ENCODE results near the gene HMX1.

The HMX1 gene

DNA sequence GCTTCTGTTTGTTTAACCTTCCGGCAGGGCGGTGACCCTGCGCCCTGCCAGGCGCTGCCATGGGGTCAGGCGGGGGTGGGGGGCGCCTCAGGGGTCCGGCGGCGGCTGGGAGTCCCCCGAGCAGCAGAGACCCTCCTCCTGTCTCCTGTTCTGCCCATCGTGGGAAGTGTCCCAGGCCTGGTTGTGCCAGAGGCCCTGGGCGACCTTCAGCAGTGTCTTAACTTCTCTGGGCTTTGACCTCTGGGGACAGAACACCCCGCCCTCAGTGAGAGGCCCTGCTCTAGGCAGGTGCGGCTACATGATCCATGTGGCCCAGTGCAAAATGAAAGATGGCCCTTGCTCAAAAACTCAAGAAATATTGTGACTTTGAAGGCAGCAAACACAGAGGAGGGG lies 22.8 kb upstream of the HMX1 start:
- Histone ChIP-seq H3K9ac (ENCODE audit: low read length) (no peak overlapping the region), H3K36me3 (ENCODE audit: control insufficient read depth, insufficient read depth, low read length) (no peaks in the 10 kb centered on the region), H3K4me1 (ENCODE audit: control insufficient read depth, insufficient read depth, low read length) (no peaks in the 10 kb centered on the region), H3K27me3 (ENCODE audit: control insufficient read depth, insufficient read depth, low read length) (peaks cover 53% of the 10 kb centered on the region), H3K9me3 (ENCODE audit: control insufficient read depth, low read length) (no peaks in the 10 kb centered on the region), H3K4me3 (ENCODE audit: low read length) (no peak overlapping the region)

DNA sequence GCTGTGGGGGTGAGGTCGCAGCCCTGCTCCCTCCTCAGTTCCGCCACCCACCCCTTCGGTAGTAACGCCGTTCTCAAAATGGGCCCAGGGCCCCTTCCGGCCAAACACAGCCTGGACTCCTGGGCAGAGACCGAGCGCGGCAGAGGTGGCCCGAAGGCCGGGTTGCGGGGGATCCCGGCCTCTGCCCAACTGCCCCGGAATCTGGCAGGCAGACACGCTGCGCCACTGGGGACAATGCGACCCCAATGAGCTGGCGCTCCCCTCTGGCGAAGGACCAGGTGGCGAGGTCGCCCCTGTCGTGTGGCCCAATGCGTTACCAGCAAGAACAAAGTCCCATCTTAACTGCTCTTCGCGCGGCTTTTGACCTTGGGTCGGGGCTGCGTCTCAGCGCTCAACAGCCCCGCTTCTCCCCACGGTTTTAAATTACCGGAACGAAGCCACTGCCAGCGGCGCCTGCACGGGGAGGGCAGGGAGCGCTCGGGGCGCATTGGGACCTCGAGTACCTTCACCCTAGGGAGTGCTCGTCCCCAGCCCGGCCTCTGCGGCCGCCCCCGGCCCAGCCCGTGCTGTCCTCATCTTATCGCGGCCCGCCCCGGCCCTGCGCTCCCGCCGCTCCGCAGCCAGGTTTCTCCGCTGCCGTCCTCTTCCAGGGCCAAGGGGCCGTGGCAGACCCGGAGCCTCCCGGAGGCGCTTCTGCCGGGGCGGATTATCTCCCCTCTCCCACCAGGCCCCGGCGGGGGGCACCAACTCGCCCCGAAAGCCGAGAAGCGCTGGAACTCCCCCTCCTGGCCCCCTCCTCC lies 22.2 kb upstream of the HMX1 start:
- Histone ChIP-seq H3K27me3 (ENCODE audit: control insufficient read depth, insufficient read depth, low read length) (peaks cover 58% of the 10 kb centered on the region), H3K36me3 (ENCODE audit: control insufficient read depth, insufficient read depth, low read length) (no peaks in the 10 kb centered on the region), H3K4me1 (ENCODE audit: control insufficient read depth, insufficient read depth, low read length) (no peaks in the 10 kb centered on the region), H3K4me3 (ENCODE audit: low read length) (no peak overlapping the region), H3K9me3 (ENCODE audit: control insufficient read depth, low read length) (no peaks in the 10 kb centered on the region), H3K9ac (ENCODE audit: low read length) (no peak overlapping the region)

DNA sequence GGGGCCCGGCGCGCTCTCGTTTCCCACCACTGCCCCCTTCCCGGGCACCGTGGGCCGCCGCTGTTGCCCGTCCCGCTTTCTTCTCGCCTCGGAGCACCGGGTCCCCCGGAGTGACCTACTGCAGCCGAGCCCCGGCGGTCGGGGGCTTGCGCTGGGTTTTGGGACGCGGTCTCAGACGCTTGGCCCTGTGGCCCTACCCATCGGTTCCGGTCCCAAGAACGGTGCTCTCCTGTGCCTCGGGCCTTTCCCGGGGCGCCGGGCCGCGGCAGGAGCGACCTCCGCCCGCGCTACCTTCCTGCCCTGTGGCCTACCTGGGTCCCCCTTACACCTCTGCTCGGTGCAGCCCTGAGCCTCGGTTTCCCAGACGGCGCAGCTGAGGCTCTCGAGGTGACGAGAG lies 21.6 kb upstream of the HMX1 start:
- Histone ChIP-seq H3K4me3 (ENCODE audit: low read length) (no peak overlapping the region), H3K4me1 (ENCODE audit: control insufficient read depth, insufficient read depth, low read length) (no peaks in the 10 kb centered on the region), H3K36me3 (ENCODE audit: control insufficient read depth, insufficient read depth, low read length) (no peaks in the 10 kb centered on the region), H3K27me3 (ENCODE audit: control insufficient read depth, insufficient read depth, low read length) (peaks cover 64% of the 10 kb centered on the region), H3K9me3 (ENCODE audit: control insufficient read depth, low read length) (no peaks in the 10 kb centered on the region), H3K9ac (ENCODE audit: low read length) (no peak overlapping the region)

DNA sequence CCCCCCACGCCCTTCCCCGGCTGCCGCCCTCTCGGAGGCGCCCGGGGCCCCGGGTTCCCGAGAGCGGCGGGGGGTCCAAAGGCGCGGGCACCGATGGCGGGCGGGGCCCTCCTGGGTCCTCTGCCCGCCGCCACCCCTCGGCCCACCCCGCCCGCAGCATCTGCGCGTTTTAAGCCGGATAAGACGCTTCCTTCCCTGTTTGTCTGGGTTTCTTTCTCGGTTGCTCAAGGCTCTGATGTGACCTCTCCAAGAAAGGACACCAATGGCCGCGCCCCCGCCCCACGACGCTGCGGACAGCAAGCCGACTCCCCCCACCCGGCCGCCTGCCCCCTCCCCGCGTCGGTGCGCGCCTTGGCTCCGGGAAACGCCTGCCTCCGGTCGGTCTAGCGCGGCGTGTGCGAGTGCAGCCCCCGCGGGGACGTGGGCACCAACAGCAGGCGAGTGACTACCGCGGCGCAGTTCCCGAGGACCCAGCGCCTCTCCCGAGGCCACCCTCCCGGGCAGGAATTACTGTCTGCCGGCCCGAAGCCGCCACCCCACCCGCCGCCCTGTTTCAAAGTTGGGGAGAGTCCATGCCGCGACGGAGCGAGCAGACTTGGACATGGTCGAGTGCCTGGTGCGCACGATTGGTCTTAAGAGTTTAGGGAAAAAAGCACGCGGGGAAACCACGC lies 21.1 kb upstream of the HMX1 start:
- Histone ChIP-seq H3K27me3 (ENCODE audit: control insufficient read depth, insufficient read depth, low read length) (peaks cover 69% of the 10 kb centered on the region), H3K36me3 (ENCODE audit: control insufficient read depth, insufficient read depth, low read length) (no peaks in the 10 kb centered on the region), H3K9me3 (ENCODE audit: control insufficient read depth, low read length) (no peaks in the 10 kb centered on the region), H3K9ac (ENCODE audit: low read length) (no peak overlapping the region), H3K4me3 (ENCODE audit: low read length) (no peak overlapping the region), H3K4me1 (ENCODE audit: control insufficient read depth, insufficient read depth, low read length) (no peaks in the 10 kb centered on the region)

DNA sequence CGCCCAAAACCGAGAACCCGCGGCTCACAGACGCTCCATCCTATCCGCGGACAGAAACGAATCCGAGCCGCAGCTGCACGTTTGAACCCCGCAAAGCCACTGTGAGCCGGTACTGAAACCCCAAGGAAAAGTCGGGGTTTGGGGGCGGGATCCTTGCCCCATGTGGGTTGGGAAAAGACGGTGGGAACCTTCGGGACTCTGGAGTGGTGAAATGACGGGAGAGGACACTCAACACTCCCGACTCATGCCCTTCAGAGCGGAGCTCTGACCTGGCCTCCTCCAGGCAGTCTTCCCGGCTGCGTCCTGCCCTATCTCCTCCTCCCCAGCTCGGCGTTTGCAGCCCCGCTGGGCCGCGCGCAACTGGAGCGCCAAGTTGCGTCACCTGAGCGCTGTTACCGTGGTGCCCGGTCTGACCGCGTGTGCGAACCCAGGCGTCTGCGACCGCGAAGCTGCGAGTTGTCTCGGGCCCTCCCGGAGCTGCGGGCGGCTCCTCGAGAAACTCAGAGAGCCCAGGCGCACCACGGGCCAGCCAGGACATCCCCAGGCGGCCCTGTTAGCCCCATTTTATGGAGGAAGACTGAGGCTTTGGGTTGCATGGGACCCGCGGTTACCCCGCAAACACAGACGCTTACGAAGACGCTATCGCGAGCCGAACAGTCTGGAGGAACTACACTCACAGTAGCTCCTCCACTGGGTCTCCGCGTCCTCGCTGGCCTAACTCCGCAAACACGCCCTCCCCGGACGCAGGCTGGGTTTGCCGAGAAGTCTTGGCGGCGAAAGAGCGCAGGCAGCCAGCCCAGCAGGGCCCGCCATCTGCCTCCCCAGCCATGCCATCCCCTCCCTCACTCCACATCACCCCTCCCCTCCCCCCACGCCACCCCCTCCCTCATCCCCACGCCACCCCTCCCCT lies 20.3 kb upstream of the HMX1 start:
- peaks cover 77% of the 10 kb centered on the region for H3K27me3 ChIP-seq (ENCODE audit: control insufficient read depth, insufficient read depth, low read length)
- no peaks in the 10 kb centered on the region for H3K9me3 ChIP-seq (ENCODE audit: control insufficient read depth, low read length)
- no peak overlapping the region for H3K4me3 ChIP-seq (ENCODE audit: low read length)

DNA sequence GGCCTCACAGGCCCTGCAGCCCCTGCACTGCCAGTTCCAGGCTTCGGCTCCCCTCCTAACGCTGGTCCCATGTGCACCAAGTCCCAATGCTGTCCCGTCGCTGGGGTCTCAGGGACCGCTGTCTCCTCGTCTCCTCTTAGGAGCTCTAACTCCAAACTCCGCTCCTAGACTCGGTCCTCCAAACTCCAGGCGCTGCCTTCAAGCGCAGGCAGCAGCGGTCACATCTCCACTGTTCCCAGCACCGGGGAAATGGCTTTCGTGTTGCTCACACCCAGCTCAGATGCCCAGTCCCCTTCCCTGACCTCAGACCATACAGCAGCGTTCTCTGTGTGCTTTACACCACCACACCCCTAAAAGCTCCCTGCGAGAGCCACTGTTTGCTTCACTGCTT lies 19.6 kb upstream of the HMX1 start:
- H3K27me3 ChIP-seq (ENCODE audit: control insufficient read depth, insufficient read depth, low read length): peaks cover 83% of the 10 kb centered on the region
- H3K36me3 ChIP-seq (ENCODE audit: control insufficient read depth, insufficient read depth, low read length): no peaks in the 10 kb centered on the region
- H3K4me1 ChIP-seq (ENCODE audit: control insufficient read depth, insufficient read depth, low read length): no peaks in the 10 kb centered on the region
- no peak overlapping the region for H3K9ac ChIP-seq (ENCODE audit: low read length)
- H3K4me3 ChIP-seq (ENCODE audit: low read length): no peak overlapping the region
- no peaks in the 10 kb centered on the region for H3K9me3 ChIP-seq (ENCODE audit: control insufficient read depth, low read length)

More for the DNA sequence above, 20.3 kb upstream of the HMX1 start:
- Histone ChIP-seq H3K36me3 (ENCODE audit: control insufficient read depth, insufficient read depth, low read length) (no peaks in the 10 kb centered on the region), H3K4me1 (ENCODE audit: control insufficient read depth, insufficient read depth, low read length) (no peaks in the 10 kb centered on the region), H3K9ac (ENCODE audit: low read length) (no peak overlapping the region)

DNA sequence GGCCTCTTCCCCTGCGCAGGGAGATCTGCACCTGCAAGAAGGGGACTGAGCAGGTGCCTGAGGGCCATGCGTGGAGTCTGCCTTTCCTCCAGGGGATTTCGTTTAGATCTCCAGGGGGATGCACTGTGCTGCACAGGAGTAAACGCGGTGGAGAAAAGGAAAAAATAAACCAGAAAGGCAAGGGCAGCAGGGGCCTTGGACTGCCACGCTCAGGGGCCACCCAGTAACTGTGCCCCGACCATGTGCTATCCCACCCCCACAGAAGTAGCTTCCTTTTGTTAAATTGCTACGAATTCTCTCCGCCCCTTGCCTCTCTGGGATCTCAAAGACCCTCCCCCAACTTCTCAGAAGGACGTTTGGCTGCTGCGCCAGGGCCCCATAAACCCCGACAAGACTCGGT lies 17.2 kb upstream of the HMX1 start:
- H3K36me3 ChIP-seq (ENCODE audit: control insufficient read depth, insufficient read depth, low read length): no peaks in the 10 kb centered on the region
- H3K27me3 ChIP-seq (ENCODE audit: control insufficient read depth, insufficient read depth, low read length): peaks cover 65% of the 10 kb centered on the region
- no peaks in the 10 kb centered on the region for H3K4me1 ChIP-seq (ENCODE audit: control insufficient read depth, insufficient read depth, low read length)
- no peak overlapping the region for H3K9ac ChIP-seq (ENCODE audit: low read length)
- no peaks in the 10 kb centered on the region for H3K9me3 ChIP-seq (ENCODE audit: control insufficient read depth, low read length)
- H3K4me3 ChIP-seq (ENCODE audit: low read length): no peak overlapping the region

DNA sequence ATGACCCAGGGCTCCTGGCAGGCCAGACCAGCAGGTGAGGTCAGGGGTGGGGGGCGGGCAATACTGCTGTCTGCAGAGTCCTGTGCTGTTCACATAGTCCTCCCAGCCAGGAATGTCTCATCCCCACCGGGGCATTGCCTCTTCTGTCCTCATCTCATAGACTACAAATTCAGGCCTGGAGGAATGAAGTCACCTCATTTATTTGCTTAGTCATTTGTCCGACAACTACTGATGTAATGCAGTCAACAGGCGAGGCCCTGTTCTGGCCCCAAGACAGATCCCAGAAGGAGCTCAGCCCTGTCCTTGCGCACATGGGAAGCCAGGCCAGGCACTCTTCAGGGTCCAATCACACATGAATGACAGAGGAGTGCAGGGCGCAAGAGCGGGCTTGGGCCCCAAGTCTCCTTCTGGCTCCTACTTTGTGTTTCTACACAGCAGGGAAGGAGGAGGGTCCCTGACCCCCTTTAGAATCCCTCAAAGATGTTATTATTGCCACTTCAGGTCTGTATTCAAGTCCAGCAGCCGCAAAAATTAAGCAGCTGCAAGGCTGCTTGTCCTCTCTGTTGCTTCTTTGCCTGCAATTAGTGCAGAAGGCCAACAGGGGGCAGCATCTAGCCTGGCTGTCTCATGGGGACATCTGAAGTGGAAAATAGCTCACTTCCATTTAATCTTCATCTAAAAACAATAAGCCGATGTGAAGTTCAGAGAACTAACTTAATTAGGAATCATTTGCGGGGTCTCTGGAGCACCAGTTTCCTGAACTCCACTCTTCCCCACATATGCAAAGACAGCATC lies 15.2 kb upstream of the HMX1 start:
- Histone ChIP-seq H3K9ac (ENCODE audit: low read length) (no peak overlapping the region), H3K4me3 (ENCODE audit: low read length) (no peak overlapping the region), H3K9me3 (ENCODE audit: control insufficient read depth, low read length) (no peaks in the 10 kb centered on the region), H3K36me3 (ENCODE audit: control insufficient read depth, insufficient read depth, low read length) (no peaks in the 10 kb centered on the region), H3K27me3 (ENCODE audit: control insufficient read depth, insufficient read depth, low read length) (peaks cover 50% of the 10 kb centered on the region), H3K4me1 (ENCODE audit: control insufficient read depth, insufficient read depth, low read length) (no peaks in the 10 kb centered on the region)

DNA sequence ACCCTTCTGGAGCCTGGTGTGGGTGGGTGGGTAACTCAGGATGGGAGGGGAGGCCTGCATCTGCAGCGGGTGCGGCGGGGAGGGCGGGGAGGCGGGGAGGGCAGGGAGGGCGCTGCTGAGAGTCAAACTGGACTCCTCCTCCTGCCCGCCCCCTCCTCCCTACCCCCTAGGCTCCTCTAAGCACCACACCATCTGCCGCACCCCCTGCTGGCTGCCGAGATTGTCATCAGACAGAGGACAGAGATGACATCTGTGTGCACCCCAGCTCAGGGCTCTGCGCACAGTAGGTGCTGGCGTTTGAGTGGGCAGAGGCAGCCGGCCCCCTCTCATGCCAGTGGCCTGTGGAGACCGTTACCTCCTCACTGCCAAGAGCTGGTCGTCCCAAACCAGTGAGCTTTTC lies 10.6 kb upstream of the HMX1 start:
- Histone ChIP-seq H3K36me3 (ENCODE audit: control insufficient read depth, insufficient read depth, low read length) (no peaks in the 10 kb centered on the region), H3K4me1 (ENCODE audit: control insufficient read depth, insufficient read depth, low read length) (no peaks in the 10 kb centered on the region), H3K9me3 (ENCODE audit: control insufficient read depth, low read length) (no peaks in the 10 kb centered on the region), H3K9ac (ENCODE audit: low read length) (no peak overlapping the region), H3K4me3 (ENCODE audit: low read length) (no peak overlapping the region), H3K27me3 (ENCODE audit: control insufficient read depth, insufficient read depth, low read length) (peaks cover 32% of the 10 kb centered on the region)

DNA sequence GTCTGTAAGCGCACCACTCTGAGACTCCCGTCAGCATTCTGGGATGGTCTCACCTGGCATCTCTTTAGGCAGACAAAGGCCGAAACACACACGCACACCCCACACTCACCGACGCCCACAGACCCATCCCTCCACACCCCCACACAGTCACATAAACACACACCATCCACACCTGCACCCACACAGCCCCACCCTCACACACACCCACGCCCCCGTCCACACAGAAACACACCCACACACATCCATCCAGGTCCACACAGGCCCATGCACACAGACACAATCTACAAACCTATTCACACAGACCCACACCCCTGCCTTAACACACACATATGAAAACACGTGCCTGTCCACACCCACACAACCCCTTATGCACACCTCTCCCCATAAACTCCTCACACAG lies 9.2 kb upstream of the HMX1 start:
- Histone ChIP-seq H3K9me3 (ENCODE audit: control insufficient read depth, low read length) (no peaks in the 10 kb centered on the region), H3K27me3 (ENCODE audit: control insufficient read depth, insufficient read depth, low read length) (peaks cover 36% of the 10 kb centered on the region), H3K4me1 (ENCODE audit: control insufficient read depth, insufficient read depth, low read length) (no peaks in the 10 kb centered on the region), H3K9ac (ENCODE audit: low read length) (no peak overlapping the region), H3K36me3 (ENCODE audit: control insufficient read depth, insufficient read depth, low read length) (no peaks in the 10 kb centered on the region), H3K4me3 (ENCODE audit: low read length) (no peak overlapping the region)

DNA sequence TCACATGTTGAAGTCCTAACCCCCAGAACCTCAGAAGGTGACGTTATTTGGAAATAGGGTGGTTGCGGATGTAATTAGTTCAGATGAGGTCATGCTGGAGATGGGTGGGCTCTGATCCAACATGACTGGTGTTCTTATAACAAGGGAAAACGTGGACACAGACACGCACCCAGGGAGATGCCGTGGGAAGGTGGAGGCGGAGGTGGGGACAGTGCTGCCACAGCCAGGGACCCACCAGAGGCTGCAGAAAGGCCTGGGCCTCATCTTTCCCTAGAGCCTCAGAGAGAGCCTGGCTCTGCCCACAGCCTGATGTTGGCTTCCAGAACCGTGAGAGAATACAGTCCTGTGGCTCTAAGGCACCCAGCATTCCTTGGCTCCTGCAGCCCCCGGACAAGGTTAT lies 7.9 kb upstream of the HMX1 start:
- Histone ChIP-seq H3K27me3 (ENCODE audit: control insufficient read depth, insufficient read depth, low read length) (peaks cover 49% of the 10 kb centered on the region), H3K9me3 (ENCODE audit: control insufficient read depth, low read length) (no peaks in the 10 kb centered on the region), H3K36me3 (ENCODE audit: control insufficient read depth, insufficient read depth, low read length) (no peaks in the 10 kb centered on the region), H3K4me3 (ENCODE audit: low read length) (no peak overlapping the region), H3K9ac (ENCODE audit: low read length) (no peak overlapping the region), H3K4me1 (ENCODE audit: control insufficient read depth, insufficient read depth, low read length) (no peaks in the 10 kb centered on the region)

Measured in mucosa of stomach (tissue), 1 donor.